HG02678 (cell line): Measurements from ENCODE around the gene TBX10.
A peak's percentile ranks its signal among the peaks of the same experiment; 100 is the strongest.
"Not testable (repeated sequence)": the region's sequence is repeated elsewhere in the genome, so short reads cannot be mapped to it uniquely, and the experiment has no call there.

Experiments used
- ATAC-seq: cut with Tn5 transposase; IDR thresholded peaks from one replicate; pipeline ENCODE4 v1.9.1; 2021; ENCODE audit warnings: mild to moderate bottlenecking, moderate library complexity; ENCODE audit not compliant: unreplicated experiment

The TBX10 gene

GRCh38 chr11:67664696-67665540 is 25.4 kb upstream of the TBX10 start:
- no peak for ATAC-seq

DNA sequence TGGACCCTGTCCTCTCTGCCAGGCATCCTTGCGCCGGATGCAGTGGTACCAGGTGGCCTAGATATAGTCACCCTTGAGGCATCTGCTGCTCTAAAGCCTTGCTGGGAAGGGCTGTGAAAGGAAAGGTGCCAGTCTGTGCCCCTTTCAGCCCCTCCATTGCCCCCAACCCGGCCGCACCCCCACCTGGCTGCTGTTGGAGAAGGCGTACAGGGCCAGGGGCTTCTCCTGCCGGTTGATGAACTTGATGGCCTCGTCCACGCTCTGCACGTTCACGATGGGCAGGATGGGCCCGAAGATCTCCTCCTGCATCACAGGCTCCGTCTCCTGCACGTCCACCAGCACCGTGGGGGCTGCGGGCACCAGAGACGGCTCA is 24.6 kb upstream of the TBX10 start:
- ATAC-seq, result no peak

DNA sequence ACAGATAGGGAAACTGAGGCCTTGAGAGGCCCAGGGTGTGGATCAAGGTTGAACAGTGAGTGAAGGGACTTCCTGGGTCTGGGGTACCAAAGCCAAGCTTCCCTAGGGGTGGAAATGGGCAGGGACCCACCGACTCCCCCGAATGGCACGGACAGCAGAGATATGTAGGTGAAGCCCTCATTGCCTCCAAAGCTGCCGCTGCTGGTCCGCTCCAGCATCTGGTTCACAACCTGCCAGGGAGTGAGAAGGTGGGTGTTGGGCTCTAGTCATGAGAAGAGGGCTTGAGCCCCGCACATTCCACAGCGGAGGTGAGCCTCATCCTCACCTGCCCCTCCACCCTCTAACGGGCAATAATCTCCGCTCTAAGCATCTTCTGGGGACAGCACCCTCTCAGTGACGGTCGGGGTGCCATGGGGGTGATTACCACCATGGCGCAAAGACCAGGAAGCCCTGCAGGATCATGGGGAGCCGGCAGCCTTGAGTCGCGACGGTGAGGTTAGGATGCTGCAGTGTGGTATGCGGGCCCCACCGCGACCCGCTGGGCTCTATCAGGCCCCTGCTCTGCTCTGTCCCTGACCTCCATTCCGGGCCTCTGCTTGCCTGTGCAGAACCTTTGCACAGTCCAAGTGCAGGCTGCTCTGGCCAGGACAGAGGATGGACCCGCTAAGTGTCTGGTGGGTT is 24.1 kb upstream of the TBX10 start:
- ATAC-seq, result no peak

DNA sequence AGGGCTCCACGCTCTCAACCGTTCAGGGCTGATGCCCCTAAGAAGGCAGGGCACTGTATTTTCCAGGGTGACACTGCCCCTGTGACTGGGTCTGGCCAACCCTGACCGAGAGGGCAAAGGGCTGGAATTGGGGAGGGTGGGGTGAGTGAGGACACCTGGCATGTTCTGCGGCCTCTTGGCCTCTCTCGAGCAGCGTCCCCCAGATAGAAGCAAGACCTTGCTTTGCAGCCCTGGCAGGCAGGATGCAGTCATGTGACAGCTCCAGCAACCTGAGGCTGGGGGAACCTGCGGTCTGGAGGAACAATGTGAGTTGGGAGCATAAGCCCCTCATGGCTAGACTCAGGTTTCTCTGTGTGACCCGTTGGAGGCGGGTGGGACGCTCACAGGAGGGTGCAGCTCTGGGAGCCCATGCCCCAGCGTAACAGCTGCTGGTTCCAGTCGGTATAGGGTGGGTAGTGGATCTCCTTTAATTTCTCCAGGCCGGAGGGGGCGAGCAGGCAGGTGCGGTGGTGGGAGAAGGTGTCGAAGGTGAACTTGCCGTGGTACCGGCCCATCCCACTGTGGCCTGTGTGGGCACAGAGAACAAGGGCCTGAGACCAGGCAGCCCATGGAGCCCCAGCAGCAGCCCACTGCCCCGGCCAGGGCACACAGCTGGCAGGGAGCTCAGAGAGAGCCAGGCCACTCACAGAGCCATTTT is 23.4 kb upstream of the TBX10 start:
- no peak for ATAC-seq

DNA sequence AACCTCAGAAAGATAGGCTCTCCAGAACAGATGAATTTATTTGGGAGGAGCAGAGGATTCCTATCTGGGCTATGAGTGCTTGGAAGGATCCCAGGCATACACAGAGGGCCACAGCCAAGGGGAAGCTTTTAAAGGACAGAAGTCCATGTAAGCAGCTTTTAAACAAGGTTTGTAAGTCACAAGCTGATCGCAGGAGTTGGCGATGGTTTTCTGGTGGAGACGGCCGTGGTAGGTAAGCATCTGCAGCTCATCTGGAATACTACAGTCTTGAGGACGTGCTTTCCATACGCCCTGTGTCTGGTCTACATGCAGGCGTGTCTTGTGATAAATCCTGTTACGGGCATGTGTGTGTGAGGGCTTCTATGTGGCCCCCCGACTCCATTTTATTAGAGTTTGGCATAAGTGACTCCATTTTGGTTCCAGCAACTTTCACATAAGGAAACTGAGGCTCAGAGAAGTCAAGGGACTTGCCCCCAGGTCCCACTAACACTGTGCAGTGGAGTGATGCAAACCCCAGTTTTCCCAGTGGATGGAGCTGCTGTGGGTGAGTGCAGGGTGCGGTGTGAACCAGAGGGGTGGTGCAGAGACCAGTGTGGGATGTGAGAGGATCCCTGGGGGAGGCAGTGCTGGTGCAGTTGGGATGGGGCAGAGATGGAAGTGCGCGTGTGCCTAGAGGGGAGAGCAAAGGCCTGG is 22.7 kb upstream of the TBX10 start:
- ATAC-seq, result no peak

DNA sequence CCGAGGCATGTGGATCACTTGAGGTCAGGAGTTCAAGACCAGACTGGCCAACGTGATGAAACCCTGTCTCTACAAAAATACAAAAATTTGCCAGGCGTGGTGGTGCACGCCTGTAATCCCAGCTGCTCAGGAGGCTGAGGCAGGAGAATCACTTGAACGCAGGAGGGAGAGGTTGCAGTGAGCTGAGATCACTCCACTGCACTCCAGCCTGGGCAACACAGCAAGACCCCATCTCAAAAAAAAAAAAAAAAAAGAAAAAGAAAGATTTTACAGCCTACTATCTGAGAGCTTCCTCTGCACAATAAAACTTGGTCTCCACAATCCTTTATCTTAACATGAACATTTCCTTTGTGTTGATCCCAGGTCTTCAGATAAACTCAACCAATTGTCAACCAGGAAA is 21.2 kb upstream of the TBX10 start:
- not testable (repeated sequence) for ATAC-seq

- ATAC-seq, result not testable (repeated sequence)
These were observed 20.1 kb upstream of the TBX10 start for GRCh38 chr11:67659651-67660165.

DNA sequence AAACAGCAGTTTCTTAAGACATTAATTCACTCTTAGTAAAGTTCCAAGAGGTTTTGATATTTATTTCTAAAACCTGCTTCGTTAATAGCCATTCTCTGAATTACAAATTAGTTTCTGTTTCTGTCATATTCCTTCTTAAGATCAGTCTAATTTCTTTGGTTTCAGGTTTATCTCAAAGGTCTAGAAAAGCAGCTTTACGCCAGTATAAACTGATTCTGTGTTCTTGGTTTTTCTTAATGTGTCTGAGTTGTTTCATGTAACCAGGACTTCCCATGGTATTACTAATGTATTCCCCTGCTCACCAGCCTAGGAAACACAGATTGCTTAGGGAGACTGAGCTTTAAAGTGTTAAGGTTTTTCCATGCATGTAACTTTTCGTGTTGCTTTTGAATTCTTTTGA is 17.7 kb upstream of the TBX10 start:
- no peak for ATAC-seq

DNA sequence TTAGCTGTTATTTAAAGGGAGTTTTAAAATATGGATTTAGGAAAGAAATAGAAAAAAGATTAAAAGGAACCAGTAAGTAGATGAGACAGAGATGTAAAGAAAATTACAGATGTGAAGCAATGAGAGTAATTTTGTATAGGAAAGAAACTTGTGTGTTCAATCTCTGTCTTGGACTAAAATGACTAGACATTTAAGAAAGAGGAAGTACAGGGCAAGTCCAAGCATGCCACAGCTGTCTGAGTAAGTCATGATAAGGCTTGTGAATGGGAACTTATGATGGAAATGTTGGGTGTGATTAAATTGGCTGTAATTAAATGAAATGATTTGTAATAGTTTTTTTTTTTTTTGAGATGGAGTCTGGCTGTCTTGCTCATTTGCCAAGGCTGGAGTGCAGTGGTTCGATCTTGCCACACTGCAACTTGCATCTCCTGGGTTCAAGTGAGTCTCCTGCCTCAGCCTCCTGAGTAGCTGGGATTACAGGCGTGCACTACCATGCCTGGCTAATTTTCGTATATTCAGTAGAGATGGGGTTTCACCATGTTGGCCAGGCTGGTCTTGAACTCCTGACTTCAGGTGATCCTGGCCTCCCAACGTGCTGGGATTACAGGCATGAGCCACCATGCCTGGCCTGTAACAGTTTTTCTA is 16.8 kb upstream of the TBX10 start:
- no peak for ATAC-seq

- ATAC-seq, result no peak
These were observed 14.7 kb upstream of the TBX10 start for GRCh38 chr11:67654225-67654624.

- ATAC-seq, result no peak
These were observed 13.6 kb upstream of the TBX10 start for GRCh38 chr11:67652965-67653845.

DNA sequence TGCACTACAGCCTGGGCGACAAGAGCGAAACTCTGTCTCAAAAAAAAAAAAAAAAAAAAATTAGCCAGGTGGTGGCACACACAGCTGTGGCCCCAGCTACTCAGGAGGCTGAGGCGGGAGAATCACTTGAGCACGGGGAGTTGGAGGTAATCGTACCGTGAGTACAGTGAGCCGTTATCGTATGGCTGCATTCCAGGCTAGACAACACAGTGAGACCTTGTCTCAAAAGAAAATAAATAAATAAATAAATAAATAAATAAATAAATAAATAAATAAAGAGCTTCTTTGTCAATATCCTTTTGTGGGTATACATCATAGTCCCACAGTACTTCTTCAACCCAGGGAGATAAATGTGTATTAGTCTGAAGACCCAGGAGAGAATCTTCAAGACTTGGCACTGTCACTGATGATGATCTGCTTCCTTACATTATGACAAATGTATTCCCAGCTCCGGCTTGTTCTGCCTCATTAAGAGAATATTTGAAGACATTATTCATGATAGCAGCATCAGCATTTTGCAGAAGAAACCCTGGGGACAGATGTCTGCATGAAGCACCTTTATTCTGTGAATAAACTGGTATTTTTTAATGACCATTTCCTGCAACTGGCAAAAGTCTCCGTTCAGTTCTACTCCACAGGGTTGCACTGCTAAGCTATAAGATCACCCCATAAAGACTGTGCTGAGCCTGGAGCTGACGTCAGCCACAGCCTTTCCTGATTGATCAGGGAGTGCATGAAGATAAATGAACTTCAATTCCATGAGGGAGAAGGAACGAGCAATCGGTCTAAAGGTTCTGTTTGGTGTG is 12.6 kb upstream of the TBX10 start:
- ATAC-seq, result no peak

DNA sequence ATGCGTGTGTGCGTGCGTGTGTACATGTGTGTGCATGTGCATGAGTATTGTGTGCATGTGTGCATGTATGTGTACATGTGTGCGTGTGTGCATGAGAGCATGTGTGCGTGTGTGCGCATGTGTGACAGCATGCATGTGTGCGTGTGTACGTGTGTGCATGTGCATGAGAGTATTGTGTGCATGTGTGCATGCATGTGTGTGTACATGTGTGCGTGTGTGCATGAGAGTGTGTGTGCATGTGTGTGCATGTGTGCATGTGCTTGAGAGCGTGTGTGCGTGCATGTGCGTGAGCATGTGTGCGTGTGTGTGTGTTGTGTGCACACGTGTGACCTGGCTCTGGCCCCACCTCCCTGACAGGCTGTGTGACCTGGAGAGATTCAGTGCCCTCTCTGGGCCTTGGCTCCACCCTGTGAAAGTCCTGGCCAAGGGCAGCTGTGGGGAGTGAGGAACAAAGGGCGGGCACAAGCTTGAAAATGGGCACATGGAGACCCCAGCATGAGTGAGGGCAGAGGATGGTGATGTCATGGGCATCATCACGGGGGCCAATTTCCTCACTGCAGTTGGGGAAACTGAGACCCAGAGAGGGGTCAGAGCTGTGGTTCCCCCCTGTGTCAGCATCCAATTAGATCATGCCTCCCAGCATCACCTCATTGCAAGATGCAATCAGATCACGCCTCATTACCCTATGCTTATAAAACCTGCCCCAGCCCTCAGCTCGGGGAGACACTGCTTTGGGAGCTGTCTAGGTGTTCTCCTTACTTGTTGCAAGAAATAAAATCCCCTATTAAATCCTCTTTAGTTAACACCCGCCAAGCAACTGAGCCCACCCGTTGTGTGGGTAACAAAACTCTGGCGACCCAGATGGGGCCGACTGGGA is 10.3 kb upstream of the TBX10 start:
- no peak for ATAC-seq

GRCh38 chr11:67648796-67649613 is 9.4 kb upstream of the TBX10 start:
- ATAC-seq, result no peak

DNA sequence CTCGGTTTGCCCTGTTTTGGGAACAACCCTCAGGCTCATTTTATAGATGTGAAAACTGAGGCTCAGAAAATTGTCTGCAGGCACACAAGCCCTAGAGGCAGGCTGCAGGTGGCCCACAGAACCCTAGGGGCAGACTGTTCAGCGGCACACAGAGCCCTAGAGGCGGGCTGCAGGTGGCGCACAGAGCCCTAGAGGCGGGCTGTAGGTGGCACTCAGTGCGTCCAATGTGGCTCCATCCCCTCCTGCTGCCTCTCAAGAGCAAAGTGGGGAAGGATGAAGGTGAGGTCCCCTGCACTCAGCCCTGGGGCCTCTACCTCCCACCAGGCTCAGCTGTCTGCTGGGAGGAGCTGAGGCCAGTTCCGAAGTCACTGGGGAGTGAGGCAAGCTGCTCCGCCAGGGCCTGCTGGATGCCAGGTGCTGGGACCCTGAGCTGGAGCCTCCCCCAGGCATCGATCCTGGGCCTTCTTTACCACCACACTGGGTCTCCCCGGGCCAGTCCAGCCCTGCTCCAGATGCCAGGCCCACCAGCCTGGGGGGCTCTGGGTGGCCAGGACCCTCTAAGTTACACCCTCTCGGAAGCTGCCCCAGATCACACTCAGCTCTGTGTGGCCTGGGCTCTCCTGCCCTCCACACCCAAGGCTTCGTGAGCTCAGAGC is 8.7 kb upstream of the TBX10 start:
- ATAC-seq, result peak; percentile 66

DNA sequence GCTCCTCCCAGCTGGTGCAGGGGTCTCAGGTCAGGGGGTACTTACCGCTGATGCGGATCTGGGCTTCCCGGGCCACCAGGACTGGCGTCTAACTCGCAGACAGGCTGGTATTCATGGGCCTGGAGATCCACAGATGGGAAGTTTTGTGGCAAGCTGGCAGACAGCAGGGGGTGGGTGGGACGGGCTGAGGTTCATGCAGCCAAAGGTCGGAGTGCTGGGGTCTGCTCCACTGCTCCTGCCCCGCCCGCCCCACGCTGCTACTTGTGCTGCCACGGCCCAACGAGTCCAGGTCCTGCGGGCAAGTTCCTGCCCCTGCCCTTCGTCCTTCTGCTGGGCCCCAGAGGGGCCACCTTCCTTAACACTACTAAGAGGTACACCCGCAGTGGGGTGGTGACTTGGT is 7.9 kb upstream of the TBX10 start:
- ATAC-seq, result no peak
